DMS153 treated with DMSO at 0.1 percent for 48 hours (cell line): Measurements from ENCODE around the gene MYPN.
A peak's percentile ranks its signal among the peaks of the same experiment; 100 is the strongest.
"Not testable (repeated sequence)": the region's sequence is repeated elsewhere in the genome, so short reads cannot be mapped to it uniquely, and the experiment has no call there.

Experiments
- DNase-seq: peaks from one replicate; lab custom pipeline; 2025; ENCODE audit not compliant: unreplicated experiment; lab: John Stamatoyannopoulos, UW

Gene MYPN

DNA sequence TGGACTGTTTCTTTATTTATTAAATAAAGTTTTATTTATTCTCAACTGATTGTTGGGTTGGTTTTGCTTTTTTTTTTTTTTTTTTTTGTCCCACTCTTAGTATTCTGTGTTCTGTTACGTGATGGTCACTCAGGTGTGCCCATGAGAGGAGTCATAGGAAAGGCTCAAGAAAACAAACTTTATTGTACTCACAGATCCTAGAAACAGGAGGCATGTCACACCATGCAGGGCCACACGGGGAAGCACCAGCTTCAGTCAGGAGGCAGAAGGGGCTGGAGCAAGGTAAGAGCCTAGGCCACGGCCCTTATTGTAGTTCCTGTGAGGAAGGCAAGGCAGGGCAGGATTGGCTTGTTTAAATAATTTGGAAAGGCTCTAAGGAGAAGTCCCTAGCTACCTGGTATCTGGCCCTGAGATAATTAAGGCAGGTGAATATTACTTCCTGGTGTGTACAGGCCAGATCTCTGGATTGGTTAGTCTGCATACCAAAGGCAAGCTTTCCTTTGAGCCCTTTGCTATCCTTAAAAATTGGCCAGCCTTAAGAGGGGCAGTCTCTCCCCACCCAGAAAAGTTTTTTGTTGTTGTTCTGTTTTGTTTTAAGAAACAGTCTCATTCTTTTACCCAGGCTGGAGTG, 114.4 kb downstream of the MYPN start:
- DNase-seq, result no peak

DNA sequence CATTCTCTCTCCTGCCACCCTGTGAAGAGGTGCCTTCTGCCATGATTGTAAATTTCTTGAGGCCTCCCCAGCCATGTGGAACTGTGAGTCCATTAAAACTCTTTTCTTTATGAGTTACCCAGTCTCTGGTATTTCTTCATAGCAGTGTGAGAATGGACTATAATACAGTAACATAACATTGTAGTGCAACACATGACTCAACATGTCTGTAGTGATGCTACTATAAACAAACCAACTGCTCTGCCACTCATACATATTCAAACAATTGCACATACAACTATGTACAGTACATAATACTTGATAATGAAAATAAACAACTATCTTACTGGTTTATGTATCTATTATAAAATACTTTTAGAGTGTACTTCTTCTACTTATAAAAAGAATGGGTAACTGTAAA, 115.5 kb downstream of the MYPN start:
- DNase-seq, result no peak

DNA sequence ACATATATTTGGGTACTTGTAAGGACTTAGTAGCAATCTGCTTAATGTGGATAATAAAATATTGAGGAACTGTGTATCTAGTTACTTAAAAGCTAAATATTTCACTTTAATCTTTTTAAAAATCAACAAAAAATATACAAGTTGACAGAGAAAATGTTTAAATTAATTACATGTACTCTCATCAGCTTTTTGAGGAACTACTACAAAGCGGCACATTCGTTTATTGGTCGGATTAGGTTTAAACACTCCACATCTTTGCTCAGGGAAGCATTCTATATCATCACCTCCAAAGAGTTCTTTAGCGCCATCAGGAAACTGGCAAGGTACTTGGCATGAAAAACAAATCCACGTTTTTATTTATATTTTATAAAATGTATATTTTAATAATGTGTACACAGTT, 121.0 kb downstream of the MYPN start:
- DNase-seq, result no peak

- DNase-seq, result peak; percentile 61
Measured at GRCh38 chr10:68231106-68231816, 122.0 kb downstream of the MYPN start.

DNA sequence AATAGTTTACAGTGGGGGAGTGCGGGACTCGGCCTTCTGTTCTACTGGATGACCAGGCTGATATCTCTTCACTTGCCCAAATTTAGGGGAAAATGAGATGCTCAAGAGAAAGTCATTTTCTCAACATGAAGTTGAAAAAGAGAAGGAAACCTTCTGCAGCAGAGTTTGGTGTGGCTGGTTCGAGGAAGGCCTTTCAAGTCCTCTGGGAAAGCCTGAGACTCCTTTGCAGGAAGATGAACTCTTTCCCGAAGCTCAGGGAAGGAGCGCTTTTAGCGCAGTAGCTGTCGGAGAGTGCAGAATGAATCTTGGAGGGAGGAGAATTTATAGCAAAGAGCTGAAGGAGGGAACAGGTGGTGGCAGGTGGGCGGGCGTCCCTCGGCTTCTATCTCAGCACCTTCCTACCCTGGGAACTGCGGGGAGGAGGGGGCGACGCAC, 122.5 kb downstream of the MYPN start, which contains the start of gene ATOH7:
Gene ATOH7 (minus strand): TSS at position 297 of the 435 bp plus-strand sequence. CDS start 436 bp downstream, outside the sequence.
- DNase-seq, result no peak

DNA sequence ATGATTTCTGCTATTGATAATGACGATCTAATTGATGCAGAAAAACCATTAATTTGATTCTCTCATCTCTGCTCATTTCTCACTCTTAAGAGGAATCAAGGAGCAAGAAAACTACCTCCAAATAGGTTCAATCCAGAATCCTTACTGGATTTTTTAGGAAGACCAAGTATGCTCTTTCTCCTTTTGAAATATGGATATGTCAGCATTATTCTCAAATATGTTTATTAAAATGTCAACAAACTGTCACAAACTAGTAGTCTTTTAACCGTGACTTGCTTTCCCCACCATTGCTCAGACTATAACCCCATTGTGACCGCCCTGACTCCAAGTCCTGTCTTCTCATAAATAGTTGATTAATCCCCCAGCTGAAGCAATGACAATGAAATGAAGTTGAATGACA, 123.8 kb downstream of the MYPN start:
- no peak for DNase-seq

- DNase-seq, result no peak
Measured at GRCh38 chr10:68235111-68235510, 125.8 kb downstream of the MYPN start.

- DNase-seq, result no peak
Measured at GRCh38 chr10:68235581-68235980, 126.3 kb downstream of the MYPN start.

DNA sequence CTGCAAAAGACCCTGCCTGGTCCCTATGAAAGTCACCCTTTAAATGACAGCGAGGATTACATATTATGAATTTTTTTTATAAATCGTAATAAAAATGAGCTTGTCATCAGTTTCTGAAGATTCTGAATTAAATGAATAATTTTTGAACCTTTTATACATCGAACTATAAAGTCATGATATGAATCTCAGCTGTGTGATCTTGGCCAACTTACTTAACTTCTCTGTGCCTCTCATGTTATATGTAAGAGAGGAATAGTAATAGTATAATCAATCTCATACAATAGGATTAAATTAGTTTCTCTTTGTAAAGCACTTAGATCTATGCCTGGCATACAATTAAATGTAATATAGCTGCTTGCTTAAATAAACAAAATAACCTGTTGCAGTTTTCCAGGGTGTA, 127.9 kb downstream of the MYPN start:
- no peak for DNase-seq

DNA sequence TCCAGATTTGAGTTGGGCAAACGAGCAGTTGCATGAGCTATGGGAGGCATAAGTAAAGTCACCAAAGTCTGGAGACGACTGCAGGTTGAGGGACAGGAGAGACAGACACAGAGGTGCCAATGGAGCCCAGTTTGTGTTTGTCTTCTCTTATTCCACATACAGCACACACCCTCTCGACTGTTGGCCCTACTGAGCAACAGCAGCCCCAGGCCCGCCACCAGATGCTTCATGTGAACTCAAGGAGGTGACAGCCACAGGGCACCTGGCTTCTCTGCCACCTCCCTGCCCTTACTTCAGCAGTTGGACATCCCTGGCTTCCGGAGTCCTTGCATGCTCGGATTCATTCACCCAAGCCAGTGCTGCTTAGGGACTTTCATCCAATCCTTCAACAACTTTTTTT, 129.1 kb downstream of the MYPN start:
- DNase-seq, result no peak

DNA sequence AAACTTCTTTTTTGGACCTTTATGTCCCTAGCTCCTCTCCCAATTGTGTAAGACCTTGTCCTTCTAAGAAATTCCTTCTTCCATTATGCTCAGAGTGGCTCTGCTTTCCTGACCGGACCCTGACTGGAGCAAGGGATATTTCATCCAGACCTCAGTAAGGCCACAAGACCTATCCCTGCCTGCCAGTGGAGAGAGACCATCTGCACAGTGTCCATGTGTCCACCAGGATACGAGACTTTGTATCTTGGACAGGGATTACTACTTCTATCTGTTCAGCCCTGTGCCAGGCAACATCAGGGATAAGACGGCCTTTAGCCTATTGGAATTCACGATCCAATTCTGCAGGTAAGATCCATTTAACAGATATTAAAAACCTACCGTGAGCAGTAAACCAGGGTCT, 129.8 kb downstream of the MYPN start:
- DNase-seq, result no peak

GRCh38 chr10:68239596-68240150, 130.4 kb downstream of the MYPN start:
- no peak for DNase-seq

DNA sequence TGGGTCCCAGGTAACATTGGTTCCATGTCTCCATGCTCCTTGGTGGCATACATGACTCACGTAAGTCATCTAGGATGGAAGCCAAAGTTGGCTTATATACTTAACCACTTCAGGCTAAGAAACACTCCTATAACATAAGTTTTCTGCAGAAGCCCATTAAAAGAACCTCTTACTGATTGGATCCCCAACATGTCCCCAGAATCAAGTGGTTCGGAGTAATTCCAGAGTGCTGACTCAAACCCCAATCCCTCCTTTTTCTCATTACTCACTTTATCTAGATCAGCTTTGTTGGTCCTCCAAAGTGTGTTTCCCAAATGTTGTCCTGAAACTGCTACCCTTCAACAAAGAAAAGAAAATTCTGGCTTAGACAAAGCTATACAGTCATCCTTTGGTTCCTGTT, 132.8 kb downstream of the MYPN start:
- DNase-seq, result no peak

- not testable (repeated sequence) for DNase-seq
Measured at GRCh38 chr10:68246397-68246796, 137.1 kb downstream of the MYPN start.

DNA sequence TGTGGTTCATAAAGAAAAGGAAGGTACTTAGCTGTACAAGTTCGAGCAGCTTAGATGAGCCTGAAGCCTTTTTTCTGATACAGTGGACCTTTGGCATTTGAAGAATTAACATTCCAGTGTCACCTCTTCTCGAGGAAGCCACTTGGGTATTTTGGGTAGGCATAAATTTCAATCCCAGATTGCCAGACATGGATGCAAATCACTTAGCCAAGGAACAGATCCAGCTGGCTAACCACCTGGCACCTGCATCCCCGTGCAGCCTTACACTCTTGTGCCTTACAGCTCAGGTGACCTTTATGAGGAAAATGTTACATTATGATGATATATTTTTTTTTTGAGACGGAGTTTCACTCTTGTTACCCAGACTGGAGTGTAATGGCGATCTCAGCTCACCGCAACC, 138.6 kb downstream of the MYPN start:
- DNase-seq, result no peak

DNA sequence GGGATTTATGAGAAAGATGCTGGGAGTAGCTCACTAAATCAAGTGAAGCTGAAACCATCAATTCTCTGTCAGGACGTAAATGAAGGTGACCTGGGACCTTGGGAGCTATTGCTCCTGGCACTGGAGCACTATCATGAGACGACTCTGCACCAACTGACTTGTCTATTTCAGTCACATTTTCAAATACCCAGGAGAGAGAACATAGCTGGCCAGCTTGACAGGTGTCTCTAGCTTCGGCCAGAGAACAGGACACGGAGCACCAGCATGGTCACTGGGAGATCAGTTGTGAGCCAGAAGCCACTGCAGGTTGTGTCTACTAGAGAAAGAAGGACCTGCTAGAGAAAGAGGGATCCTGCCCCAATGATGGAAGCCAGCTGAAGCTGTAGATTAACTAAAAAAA, 140.0 kb downstream of the MYPN start:
- no peak for DNase-seq

GRCh38 chr10:68251151-68251550, 141.9 kb downstream of the MYPN start:
- no peak for DNase-seq

DNA sequence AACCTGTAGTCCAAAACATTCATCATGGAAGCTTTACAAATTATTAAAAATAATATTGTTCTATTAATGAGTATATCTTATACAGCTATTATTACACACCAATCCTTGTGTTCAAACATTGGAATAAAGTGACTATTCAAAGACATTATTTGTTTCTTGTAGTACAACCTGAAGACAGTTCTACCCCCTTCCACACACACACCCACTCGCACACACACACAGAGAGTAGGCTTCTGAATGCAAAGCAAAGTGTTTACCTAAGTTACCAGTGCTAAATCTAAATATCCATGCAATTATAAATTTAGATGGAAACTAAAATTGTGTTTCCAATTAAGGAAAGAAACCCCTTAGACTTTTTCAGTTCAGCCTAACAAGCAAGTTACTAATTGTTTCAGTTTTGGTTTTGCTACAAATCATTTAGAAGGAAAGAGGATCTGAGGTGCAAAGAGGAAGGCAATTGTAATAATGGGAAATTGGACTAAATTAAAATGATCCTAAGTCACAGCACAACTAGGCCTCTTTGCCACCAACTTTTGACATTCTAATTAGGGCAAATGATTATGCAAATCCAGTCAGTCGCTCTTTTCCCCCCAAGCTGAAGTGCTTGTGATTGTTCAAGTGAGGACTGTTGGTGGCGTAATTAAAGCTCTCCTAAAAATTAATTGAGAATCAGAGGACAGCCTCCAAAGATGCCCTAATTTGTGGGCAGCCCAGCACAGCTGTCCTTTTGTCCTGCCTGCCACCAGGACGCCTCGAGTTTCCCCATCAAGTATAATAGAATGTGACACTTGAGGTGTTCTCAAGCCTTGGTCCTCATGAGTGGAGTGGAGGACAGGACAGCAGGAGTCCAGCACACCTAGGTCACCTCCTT, 142.6 kb downstream of the MYPN start:
- no peak for DNase-seq

DNA sequence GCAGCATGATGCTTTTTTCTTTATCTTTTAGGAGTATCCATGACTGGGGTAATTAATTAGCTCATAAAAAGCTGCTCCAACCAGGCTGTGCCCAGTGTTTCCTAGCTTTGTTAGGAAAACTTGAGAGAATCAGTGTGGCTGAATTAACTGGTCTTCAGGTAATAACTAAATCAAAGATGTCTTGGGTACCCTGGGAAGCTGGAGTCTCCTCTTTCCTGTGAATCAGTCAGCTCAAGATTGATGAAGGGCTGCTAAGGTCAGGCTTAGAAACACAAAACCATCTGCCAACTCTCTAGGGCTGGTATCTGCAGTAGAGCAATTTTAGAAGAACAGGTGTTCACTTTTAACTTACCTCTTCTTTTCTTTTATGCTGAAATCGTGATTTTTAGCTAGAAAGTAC, 144.1 kb downstream of the MYPN start:
- DNase-seq, result no peak

DNA sequence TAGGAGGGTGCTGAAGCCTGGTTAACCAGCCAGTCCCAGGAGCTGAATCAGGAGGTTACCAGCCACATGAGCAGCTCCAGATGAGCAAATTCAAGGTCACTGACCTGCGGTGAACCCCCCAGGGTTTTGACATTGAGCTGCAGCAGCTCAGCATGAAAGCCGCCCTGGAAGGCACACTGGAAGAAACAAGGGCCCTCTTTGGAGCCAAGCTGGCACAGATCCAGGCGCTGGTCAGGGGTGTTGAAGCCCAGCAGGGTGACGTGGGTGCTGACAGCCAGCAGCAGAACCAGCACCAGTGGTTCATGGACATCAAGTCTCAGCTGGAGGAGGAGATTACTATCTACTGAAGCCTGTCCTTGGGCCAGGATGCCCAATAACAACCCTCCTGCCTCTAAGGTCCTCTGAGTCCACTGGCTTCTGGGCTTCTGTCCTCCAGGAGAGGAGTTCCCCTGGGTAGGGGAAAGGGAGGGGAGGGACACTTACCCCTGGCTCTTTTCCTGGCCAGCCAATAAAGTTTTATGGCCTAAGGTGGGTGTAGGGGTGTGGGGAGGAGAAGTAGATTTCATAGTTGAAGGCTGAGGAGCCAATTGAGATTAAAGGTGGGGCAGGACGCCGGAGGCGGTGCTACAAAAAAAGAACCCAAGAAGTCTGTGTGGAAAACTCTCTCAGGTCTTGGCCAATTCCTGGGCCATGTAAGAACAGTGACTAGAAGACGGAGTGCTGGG, 152.0 kb downstream of the MYPN start:
- no peak for DNase-seq
